HG03025 (cell line): ENCODE data around the gene CCDC40.
A peak's percentile ranks its signal among the peaks of the same experiment; 100 is the strongest.

Experiments
- ATAC-seq: cut with Tn5 transposase; IDR thresholded peaks from one replicate; pipeline ENCODE4 v1.9.1; 2021; ENCODE audit warnings: mild to moderate bottlenecking, moderate library complexity; ENCODE audit not compliant: unreplicated experiment, low FRiP score

CCDC40 gene

DNA sequence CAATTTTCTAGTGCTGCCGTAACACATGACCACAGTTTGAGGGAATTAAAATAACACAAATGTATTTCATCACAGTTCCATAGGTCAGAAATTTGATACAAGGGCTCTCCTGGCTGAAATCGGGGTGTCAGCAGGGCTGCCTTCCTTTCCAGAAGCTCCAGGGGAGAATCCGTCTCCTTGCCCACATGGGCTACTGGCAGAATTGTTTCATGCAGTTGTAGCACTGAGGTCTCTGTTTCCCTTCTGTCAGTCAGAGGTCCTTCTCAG, 89.9 kb downstream of the CCDC40 start:
- ATAC-seq: no peak

DNA sequence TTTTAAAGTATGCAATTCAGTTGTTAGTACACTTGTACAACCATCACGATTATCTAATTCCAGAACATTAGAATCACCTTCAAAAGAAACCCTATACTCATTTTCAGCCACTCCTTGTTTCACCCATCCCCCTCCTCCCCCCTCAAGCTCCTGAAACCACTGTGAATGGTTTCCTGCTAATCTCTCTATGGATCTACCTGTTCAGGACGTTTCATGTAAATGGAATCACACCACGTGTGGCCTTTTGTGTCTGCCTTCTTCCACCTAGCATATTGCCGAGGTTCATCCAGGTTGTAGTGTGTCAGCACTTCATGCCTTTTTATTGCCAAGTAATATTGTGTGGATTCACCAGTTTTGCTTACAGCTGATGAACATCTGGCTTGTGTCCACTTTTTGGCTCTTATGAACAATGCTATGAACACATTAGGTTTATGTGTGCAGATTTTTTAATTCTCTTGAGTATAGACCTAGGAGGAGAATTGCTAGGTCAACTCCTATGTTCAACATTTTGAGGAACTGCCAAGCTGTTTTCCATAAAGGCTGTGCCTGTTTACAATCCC, 92.6 kb downstream of the CCDC40 start:
- ATAC-seq: no peak

DNA sequence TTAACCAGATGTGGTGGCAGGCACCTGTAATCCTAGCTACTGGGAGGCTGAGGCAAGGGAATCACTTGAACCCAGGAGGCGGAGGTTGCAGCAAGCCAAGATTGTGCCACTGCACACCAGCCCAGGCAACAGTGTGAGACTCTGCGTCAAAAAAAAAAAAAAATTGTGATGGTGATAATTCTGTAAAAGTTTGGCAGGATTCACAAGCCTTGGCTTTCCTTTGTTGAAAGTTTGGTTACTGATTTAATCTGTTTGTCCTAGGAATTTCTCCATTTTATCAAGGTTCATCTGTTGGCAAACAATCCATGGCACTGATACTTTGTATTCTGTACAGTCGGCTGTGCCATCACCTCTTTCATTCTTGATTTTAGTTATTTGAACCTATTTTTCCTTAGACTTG, 94.5 kb downstream of the CCDC40 start:
- ATAC-seq: no peak

DNA sequence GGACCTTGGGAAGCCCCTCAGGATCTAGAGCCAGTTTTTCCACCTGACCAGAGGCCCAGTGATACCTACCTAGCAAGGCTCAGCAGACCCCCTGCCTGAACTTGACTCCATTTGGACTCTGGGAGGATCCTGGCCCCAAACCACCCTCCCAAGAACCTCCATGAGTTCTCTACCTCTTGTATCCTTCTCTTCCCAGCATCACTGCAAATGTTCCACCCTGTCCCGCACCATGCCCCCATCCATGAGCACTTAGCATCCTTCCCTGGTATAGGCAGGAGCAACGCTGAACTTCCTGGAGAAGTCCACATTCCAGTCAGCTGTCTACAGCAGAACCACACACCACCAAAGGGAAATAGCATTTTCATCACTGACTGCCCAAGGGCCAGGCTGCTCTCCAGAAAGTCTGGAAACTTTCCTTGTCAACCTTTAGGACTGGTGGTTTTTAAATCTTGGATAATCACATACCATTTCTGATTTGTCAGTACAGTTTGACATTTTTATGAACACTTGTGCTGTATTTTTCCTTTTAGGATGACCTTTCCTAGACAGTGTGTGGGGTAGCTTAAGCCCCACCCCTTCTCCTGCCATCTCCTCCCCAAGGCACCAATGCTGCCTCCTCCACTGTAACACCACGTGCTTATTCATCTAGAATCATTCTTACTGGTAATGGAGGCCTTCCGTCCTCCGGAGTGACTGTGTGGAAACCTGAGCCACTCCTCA, 96.6 kb downstream of the CCDC40 start:
- no peak for ATAC-seq

DNA sequence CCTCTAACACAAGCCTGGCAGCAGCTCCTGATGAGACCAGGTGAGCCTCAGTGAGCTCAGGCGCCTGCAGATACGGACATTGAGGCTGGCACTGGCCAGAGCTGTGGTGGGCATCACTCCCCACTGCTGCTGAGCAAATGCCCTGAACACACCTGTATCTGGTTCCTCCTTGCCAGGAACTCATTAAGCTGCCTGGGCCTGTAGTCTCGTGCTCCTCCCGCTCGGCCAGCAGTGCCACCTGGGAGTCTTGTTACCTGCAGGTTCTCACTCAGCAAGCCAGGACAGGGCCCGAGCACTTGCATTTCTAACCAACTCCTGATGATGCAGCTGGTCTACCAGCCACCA, 97.2 kb downstream of the CCDC40 start:
- no peak for ATAC-seq

DNA sequence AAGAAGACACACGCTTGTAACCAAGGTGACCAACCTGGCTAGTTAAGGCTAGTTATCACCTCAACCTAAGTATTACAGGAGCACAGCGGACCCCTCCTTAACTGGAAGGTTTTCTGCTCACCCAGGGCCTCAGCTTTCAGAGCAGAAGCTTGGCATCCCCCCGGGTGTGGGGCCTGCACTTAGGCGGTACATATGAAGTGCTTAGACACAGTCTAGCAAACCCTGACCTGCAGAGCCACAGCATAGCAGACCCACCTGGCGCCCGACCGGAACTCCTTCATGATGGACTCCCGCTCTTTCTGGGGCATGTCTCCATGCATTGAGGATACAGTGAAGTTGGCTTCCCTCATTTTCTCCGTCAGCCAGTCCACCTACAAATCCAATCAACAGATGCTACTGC, 100.7 kb downstream of the CCDC40 start:
- ATAC-seq: no peak

DNA sequence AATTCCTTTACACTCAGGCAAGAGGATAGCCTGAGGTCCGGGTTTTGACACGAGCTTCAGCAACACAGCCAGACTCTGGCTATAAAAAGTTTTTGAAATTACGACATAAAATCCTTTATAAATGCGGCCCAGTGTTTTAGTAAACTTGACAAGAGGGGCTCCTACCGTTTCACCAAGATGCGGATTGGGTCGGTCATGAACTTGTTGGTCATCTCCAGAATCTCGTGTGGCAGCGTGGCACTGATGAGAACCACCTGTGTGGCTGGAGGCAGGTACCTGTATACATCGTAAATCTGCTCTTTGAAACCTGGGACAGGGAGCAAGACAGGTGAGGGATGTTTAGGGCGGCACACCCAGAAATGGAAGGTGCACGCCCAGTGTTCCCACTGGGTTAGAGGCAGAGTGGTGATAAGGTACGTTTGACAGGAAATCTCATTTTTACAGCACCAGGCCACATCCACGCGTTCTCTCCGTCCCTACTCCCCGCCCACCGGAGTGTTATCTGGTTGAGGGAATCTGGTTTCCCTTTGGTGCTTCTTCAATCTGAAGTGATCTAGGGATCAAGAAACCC, 102.5 kb downstream of the CCDC40 start:
- ATAC-seq: no peak

DNA sequence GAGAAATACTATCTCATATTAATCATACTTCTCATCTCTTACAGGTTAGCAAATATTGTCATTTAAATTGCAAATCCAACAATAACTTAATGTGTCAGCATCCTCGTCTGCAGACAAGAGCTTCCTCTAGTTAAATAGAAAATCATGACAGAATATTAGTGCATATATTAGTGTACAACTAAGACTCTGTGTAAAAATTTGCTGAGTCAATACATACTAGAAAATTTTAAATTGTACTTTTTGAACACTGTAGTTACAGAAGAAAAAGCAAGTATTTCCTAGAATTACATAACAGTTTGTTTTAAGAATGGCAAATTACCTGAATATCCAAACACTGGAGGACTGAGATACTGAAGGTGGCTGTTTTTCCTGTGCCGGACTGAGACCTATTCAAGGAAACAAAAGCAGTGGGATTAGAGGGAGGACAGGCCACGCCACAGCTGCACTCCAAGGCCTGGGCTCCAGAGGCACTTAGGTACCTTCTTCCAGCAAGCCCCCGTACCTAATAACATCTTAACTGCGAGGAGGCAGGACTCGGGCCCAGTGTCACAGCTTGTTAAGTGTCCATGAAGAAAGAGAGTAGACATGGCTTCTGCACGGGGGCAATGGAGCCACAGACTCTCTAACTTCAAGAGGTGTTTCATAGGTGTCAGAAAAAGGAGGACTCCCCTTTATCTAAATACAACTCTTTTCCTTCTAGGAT, 105.2 kb downstream of the CCDC40 start:
- ATAC-seq: no peak

DNA sequence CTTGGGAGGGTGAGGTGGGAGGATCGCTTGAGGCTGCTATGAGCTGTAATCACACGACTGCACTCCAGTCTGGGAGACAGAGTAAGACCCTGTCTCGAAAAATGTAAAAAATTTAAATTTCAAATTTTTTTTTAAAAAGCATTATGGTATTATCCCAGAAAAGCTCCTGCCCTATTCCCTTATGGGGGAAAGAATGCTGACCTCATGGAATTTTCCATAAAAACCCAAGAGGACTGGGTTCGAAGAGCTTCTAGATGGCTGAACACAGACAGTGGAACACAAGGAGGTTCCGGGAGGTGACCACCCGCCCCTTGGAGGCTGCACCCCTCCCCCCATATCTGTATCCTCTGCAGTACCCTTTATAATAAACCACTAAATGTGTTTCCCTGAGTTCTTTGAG, 106.5 kb downstream of the CCDC40 start:
- ATAC-seq: no peak

DNA sequence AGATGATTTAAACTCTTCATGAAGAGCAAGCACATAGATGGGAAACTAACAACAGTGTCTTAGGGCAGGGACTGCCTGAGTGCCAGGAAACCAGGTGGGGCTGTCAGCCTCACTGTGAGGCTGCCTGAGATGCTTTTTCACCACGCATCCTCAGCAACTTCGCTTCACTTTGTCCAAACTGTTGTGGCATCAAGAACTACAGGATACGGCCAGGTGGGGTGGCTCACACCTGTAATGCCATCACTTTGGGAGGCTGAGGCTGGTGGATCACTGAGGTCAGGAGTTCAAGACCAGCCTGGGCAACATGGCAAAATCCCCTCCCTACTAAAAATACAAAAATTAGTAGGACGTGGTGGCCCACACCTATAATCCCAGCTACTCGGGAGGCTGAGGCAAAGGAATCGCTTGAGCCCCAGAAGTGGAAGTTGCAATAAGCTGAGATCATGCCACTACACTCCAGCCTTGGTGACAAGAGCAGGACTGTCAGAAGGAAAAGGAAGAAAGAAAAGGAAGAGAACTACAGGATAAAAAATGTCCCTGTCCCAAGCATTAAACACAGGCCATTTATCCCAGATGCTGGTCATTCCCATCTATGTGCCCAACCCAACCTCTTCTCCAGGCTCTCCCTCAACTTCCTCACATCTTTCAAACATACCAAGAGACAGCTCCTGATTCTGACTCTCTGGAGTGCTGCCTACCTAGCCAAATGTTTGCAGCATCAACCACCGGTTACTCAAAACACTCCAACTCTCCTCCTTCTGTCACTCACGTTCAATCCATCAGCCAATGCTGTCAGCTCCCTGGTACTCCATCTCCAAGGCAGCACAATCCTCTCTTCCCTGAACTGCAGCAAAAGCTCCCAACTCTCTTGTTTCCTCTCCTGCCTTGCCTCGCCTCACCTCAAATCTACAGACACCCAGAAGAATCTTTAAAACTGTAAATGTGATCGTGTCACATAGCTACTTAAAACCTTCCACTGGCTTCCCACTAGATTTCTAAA, 108.9 kb downstream of the CCDC40 start:
- ATAC-seq: no peak

DNA sequence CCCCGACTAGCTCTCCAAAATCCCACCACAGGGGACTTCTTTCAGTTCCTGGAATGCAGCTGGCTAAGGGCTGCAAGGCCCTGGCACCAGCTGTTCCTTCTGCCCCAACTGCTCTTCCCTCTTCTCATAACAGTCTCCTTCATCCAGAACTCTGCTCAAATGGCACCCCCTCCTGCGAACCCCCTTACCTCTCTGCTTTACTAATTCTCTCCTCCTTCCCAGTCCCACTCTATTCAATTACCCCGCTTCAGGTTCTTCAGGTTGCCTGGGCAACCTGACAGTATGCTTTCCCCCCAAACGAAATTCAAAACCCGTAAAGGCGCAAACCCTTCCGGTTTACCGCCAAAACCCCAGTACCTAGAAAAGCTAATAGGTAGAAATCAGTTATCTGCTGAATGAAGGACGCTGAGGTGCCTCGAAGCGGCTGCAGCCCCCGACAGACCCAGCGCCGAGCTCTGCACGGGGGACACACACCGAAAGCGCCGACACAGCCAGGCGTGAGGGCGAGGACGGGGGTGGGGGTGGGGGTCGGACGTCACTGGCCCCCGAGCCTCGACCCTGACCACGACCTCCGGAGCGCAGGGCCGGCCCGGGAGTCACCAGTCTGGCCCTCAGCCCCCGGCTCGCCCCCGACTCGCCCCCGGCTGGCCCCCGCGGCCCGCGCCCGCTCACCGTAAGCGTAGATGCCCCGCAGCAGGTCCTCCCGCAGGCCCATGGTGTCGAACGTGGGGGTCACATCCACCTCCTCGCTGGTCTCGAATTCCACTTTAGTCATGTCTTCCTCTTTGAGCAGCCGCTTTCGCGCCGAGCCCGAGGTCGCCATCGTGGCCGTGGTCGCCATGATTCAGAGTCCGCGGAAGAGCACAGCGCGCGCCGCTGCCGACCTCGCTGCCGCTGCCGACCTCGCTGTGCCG, 109.9 kb downstream of the CCDC40 start:
- ATAC-seq: peak; percentile 25

DNA sequence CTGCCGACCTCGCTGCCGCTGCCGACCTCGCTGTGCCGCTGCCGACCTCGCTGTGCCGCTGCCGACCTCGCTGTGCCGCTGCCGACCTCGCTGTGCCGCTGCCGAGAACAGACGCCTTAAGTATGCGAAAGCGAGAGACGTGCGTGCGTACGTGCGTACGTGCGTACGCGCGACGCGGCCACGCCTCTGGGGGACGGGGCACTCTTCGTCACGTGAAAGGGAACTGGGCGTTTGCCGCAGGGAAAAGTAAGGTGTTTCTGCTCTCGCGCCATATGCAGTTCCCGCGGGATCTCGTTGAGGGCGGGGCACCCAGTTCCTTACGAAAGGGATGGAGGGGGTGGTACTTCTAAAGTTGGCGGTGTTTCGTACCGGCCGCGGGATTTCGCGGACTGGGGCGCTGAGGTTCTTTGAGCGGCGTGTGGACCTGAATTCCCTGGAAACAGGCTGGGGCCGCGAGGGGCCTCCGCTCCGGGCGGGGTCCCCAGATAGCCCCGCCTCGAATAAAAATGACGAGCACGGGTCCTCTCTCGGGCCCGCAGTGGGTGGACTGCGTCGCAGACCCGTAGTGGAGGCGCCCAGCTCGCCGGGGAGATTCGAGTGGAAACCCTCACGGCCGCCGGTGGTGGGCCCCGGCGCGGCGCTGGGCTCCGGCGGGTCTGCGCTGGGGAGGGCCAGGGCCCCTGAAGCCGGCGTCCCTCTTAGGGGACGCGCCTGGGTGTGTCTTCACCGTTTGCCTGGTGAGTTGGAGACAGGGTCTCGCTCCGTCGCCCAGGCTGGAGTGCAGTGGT, 110.8 kb downstream of the CCDC40 start, which contains the start of gene EIF4A3:
TSS of gene EIF4A3 (minus strand) at position 94 of the 788 bp plus-strand sequence. CDS start 167 bp downstream, outside the sequence.
- peak; percentile 84 for ATAC-seq
